Type B pancreatic cell (in vitro differentiated cells): ENCODE data around the gene GMDS. TPM values are rescaled to one million over a fixed set of nuclear protein-coding genes. Genes with fewer than 3 reads are reported as not detected.

Experiments used
- DNase-seq: peaks from one replicate; pipeline ENCODE4 v3.0.0; 2021; ENCODE audit warnings: mixed read lengths; ENCODE audit not compliant: unreplicated experiment; ENCODE audit errors: extremely low spot score
- H3K27ac Mint-ChIP-seq: 2 replicates; pipeline ENCODE4 v1.8.0; 2021; ENCODE audit warnings: mild to moderate bottlenecking, mixed read lengths
- H3K27me3 Mint-ChIP-seq: 2 replicates; pipeline ENCODE4 v1.8.0; 2021; ENCODE audit warnings: mixed read lengths
- H3K36me3 Mint-ChIP-seq: 2 replicates; pipeline ENCODE4 v1.8.0; 2021; ENCODE audit warnings: mixed read lengths
- H3K4me1 Mint-ChIP-seq: one replicate; pipeline ENCODE4 v1.8.0; 2021; ENCODE audit warnings: mixed read lengths; ENCODE audit not compliant: unreplicated experiment
- H3K4me3 Mint-ChIP-seq: 2 replicates; pipeline ENCODE4 v1.8.0; 2021; ENCODE audit warnings: mild to moderate bottlenecking, mixed read lengths
- H3K9me3 Mint-ChIP-seq: 2 replicates; pipeline ENCODE4 v1.8.0; 2021; ENCODE audit warnings: mixed read lengths
- total RNA-seq: library from RNA; stranded (reverse); gene quantifications from 2 replicates; pipeline ENCODE4 v1.2.1, GENCODE V29; 2021; ENCODE audit warnings: low replicate concordance
- TF ChIP-seq, protein P1 (sequence below): fragments of 200-600 bp; sonication (generic); conservative IDR thresholded peaks from 2 replicates; pipeline ENCODE4 v1.5.0; 2021; ENCODE audit warnings: antibody characterized with exemption, mild to moderate bottlenecking

GMDS gene
- total RNA-seq, 1 donor from 2014 or later, result 41.3 TPM

DNA sequence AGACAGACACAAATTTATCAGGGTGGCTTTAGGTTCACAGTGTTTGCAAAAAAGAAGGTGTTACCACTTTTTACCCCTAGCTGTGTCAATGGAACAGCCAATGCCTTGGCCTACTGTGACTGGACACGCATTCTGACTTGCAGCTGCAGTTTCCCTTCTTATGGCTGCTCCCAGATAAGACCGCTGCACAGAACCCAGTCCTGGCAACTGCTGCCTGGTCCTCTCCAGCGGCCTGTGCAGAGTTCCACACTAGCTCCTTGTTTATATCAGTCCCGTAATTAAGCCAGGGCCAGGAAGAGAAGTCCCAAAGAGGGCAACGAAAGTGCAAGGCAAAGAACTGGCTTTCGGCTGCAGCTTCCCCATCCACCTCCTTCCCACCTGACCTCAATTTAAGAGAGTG is 352.7 kb downstream of the GMDS start:
- Mint-ChIP-seq H3K4me3 (no peak overlapping the region), H3K27me3 (no peaks in the 10 kb centered on the region), H3K9me3 (peaks cover 8% of the 10 kb centered on the region), H3K36me3 (peaks cover 15% of the 10 kb centered on the region), H3K4me1 (peaks cover 10% of the 10 kb centered on the region), H3K27ac (no peak overlapping the region)
- DNase-seq, result no peak
- TF ChIP-seq, protein P1, sequence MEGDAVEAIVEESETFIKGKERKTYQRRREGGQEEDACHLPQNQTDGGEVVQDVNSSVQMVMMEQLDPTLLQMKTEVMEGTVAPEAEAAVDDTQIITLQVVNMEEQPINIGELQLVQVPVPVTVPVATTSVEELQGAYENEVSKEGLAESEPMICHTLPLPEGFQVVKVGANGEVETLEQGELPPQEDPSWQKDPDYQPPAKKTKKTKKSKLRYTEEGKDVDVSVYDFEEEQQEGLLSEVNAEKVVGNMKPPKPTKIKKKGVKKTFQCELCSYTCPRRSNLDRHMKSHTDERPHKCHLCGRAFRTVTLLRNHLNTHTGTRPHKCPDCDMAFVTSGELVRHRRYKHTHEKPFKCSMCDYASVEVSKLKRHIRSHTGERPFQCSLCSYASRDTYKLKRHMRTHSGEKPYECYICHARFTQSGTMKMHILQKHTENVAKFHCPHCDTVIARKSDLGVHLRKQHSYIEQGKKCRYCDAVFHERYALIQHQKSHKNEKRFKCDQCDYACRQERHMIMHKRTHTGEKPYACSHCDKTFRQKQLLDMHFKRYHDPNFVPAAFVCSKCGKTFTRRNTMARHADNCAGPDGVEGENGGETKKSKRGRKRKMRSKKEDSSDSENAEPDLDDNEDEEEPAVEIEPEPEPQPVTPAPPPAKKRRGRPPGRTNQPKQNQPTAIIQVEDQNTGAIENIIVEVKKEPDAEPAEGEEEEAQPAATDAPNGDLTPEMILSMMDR, result no peak

DNA sequence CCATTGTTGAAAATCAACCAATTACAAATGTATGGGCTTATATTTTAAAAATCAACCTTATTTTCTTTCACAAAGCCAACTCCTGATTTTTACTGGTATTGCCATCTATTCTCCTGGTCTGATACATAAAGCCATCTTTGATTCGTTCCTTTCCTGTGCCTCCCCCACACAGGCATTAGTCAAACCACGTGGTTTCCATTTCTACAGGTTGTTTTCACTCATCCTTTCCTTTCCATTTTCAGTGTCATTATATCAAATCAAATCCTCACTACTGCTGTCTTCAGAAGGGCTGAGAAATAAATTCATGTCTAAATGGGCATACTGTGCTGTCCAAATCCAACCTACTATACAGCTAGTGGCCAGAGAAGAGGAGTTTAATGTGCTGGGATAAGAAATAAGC is 354.4 kb downstream of the GMDS start:
- no peaks in the 10 kb centered on the region for H3K9me3 Mint-ChIP-seq
- no peak overlapping the region for H3K4me3 Mint-ChIP-seq
- DNase-seq, result no peak
- H3K27me3 Mint-ChIP-seq, result no peaks in the 10 kb centered on the region
- TF ChIP-seq, protein P1, result no peak
- peaks cover 12% of the 10 kb centered on the region for H3K4me1 Mint-ChIP-seq
- H3K27ac Mint-ChIP-seq, result no peak overlapping the region
- peaks cover 7% of the 10 kb centered on the region for H3K36me3 Mint-ChIP-seq

DNA sequence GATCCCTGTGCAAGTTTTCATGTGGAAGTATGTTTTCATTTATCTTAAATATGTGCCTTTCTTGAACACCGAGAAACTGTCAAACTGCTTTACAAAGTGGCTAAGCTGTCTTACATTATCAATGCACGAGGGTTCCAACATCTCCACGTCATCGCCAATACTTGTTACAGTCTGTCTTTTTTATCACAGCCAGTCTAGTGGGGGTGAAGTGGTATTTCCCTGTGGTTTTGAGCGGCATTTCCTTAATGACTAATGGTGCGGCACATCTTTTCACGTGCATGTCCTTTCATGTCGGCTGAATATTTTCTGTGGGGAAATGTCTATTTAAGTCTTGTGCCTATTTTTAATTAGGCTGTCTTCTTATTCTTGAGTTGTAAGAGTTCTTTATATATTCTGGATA is 355.3 kb downstream of the GMDS start:
- Mint-ChIP-seq H3K9me3 (no peaks in the 10 kb centered on the region), H3K4me1 (peaks cover 21% of the 10 kb centered on the region), H3K4me3 (no peak overlapping the region), H3K27me3 (no peaks in the 10 kb centered on the region), H3K27ac (no peak overlapping the region), H3K36me3 (peaks cover 4% of the 10 kb centered on the region)
- TF ChIP-seq, protein P1, result no peak
- no peak for DNase-seq

DNA sequence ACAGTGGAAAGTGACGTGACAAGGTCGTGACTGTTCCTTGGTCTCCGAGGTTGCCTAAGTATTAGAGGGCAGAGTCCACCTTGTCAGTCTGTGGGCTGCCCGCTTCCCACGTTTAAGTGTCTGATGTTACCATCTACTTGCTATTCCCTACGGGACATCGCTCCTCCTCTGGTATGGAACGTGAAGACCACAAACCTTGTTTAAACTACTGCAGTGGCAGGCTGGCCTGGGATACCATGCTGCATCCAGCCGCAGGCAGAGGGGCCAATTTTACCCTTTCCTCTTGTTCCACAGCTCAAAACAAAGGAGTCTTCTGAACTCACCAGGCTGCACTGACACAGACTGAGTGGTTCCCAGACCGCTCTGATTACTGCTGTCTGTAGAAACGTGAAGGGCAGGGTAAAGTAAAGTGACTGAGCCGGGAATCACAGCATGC is 359.8 kb downstream of the GMDS start:
- peak overlapping the region; percentile 75 for H3K4me3 Mint-ChIP-seq
- H3K27me3 Mint-ChIP-seq, result peaks cover 4% of the 10 kb centered on the region
- DNase-seq, result no peak
- H3K9me3 Mint-ChIP-seq, result no peaks in the 10 kb centered on the region
- H3K27ac Mint-ChIP-seq, result peak overlapping the region; percentile 68
- TF ChIP-seq, protein P1, result no peak
- H3K36me3 Mint-ChIP-seq, result peaks cover 4% of the 10 kb centered on the region
- H3K4me1 Mint-ChIP-seq, result peaks cover 31% of the 10 kb centered on the region

DNA sequence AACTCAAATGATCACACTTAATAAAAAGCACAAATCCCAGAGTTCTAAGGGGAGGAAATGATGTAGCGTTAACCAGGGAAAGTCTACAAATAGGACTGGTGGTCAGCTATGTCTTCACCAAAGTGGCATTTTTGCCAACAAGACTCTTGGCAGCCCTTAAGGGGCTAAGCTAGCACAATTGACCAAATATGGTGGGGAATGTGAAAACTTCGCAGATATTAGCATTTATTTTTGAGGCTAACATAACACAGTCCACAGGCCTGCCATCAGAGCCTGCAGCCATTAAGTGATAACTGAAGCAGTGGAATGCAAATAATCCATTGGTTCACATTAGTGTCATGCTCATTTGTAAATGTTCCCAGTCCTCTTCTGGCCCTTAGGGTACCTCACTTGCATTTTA is 361.1 kb downstream of the GMDS start:
- Mint-ChIP-seq H3K27me3 (peaks cover 4% of the 10 kb centered on the region), H3K4me3 (no peak overlapping the region), H3K36me3 (no peaks in the 10 kb centered on the region), H3K9me3 (no peaks in the 10 kb centered on the region), H3K4me1 (peaks cover 31% of the 10 kb centered on the region), H3K27ac (no peak overlapping the region)
- no peak for DNase-seq
- TF ChIP-seq, protein P1, result no peak

DNA sequence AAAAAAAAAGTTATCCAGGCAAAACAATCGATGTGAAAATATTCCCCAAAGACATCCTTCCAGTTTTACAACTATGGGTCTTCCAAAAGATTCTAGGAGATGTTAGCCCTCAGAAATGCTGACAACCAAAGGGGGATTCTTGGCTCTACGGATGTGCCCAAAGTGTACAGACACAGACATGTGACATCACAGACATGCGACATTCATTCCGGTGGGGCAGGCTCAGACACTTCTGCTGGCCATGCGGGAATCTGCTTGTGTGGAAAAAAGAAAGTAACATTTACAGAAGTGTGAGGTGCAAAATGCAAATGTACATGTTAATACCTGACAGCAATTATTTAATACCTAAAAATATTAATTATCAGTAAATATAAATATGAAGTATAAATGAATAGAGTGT is 367.1 kb downstream of the GMDS start:
- peaks cover 12% of the 10 kb centered on the region for H3K4me1 Mint-ChIP-seq
- TF ChIP-seq, protein P1, result no peak
- H3K4me3 Mint-ChIP-seq, result no peak overlapping the region
- H3K27ac Mint-ChIP-seq, result no peak overlapping the region
- no peaks in the 10 kb centered on the region for H3K36me3 Mint-ChIP-seq
- no peaks in the 10 kb centered on the region for H3K9me3 Mint-ChIP-seq
- peaks cover 12% of the 10 kb centered on the region for H3K27me3 Mint-ChIP-seq
- DNase-seq, result no peak
